Measurements from ENCODE around the gene TMEM242. TPM values are rescaled to one million over a fixed set of nuclear protein-coding genes. Genes with fewer than 3 reads are reported as not detected.

Gene TMEM242
- total and polyA plus RNA-seq, 8 donors = 3.4 to 6.2 (median 4.5) TPM

- FAIRE-seq (no peak), ATAC-seq (no peak), DNase-seq (no peak)
- Histone ChIP-seq H3K9me3 (no peaks in the 10 kb centered on the region), H3K36me3 (peaks cover 0 to 8% (median 0%) of the 10 kb centered on the region in 3 donors), H3K4me1 (no peaks in the 10 kb centered on the region), H3K27ac (no peak overlapping the region), H3K4me3 (no peak overlapping the region), H3K27me3 (no peaks in the 10 kb centered on the region)
- intact Hi-C loops (cut with DNase I) = no loop called here
- TF ChIP-seq CTCF (IDR thresholded peaks at IDR 0.05) = no peak
- 81 to 96% methylated on average over 1 of the region's 1 CpG for WGBS, 2 donors
These were observed 31.1 kb downstream of the TMEM242 start for GRCh38 chr6:157292202-157292601.

GRCh38 chr6:157291356-157291755 is 32.0 kb downstream of the TMEM242 start:
- FAIRE-seq (no peak), ATAC-seq (no peak), DNase-seq (no peak)
- Histone ChIP-seq H3K27me3 (no peaks in the 10 kb centered on the region), H3K4me3 (no peak overlapping the region), H3K36me3 (peaks cover 0 to 8% (median 0%) of the 10 kb centered on the region in 3 donors), H3K27ac (no peak overlapping the region), H3K9me3 (no peaks in the 10 kb centered on the region), H3K4me1 (no peaks in the 10 kb centered on the region)
- intact Hi-C loops (cut with DNase I) = no loop called here
- WGBS, 2 donors = 90 to 95% methylated on average over 4 of the region's 4 CpGs
- TF ChIP-seq CTCF (IDR thresholded peaks at IDR 0.05) = no peak

GRCh38 chr6:157290797-157291196 is 32.5 kb downstream of the TMEM242 start:
- Histone ChIP-seq H3K27me3 (no peaks in the 10 kb centered on the region), H3K9me3 (no peaks in the 10 kb centered on the region), H3K4me3 (no peak overlapping the region), H3K36me3 (peaks cover 0 to 8% (median 0%) of the 10 kb centered on the region in 3 donors), H3K4me1 (no peaks in the 10 kb centered on the region), H3K27ac (no peak overlapping the region)
- 83 to 86% methylated on average over 4 of the region's 4 CpGs for WGBS, 2 donors
- no peak for TF ChIP-seq CTCF (IDR thresholded peaks at IDR 0.05)
- no peak for FAIRE-seq
- intact Hi-C loops (cut with DNase I) = no loop called here
- no peak for ATAC-seq
- DNase-seq = no peak

GRCh38 chr6:157289764-157290163 is 33.6 kb downstream of the TMEM242 start:
- Histone ChIP-seq H3K27me3 (no peaks in the 10 kb centered on the region), H3K4me3 (no peak overlapping the region), H3K27ac (no peak overlapping the region), H3K4me1 (peaks cover 0 to 6% (median 0%) of the 10 kb centered on the region in 3 donors), H3K9me3 (no peaks in the 10 kb centered on the region), H3K36me3 (peaks cover 0 to 8% (median 0%) of the 10 kb centered on the region in 3 donors)
- WGBS, 2 donors = 94 to 99% methylated on average over 11 of the region's 11 CpGs
- no peak for FAIRE-seq
- DNase-seq = no peak
- no peak for ATAC-seq
- TF ChIP-seq CTCF (IDR thresholded peaks at IDR 0.05) = no peak
- intact Hi-C loops (cut with DNase I) = no loop called here

GRCh38 chr6:157288575-157288974 is 34.7 kb downstream of the TMEM242 start:
- DNase-seq (no peak), FAIRE-seq (no peak), ATAC-seq (no peak)
- 97% methylated on average over 9 of the region's 9 CpGs for WGBS, 2 donors
- H3K4me1 ChIP-seq = peaks cover 0 to 6% (median 0%) of the 10 kb centered on the region in 3 donors
- no peak overlapping the region for H3K4me3 ChIP-seq
- no peak for TF ChIP-seq CTCF (IDR thresholded peaks at IDR 0.05)
- intact Hi-C loops (cut with DNase I) = no loop called here
- no peaks in the 10 kb centered on the region for H3K9me3 ChIP-seq
- H3K27ac ChIP-seq = no peak overlapping the region
- no peaks in the 10 kb centered on the region for H3K27me3 ChIP-seq
- H3K36me3 ChIP-seq = peaks cover 0 to 8% (median 0%) of the 10 kb centered on the region in 3 donors
